Left ventricle myocardium inferior (tissue), 1 donor: ENCODE data around the gene GMPPA. TPM values are rescaled to one million over a fixed set of nuclear protein-coding genes. Genes with fewer than 3 reads are reported as not detected.

Experiments used
- DNase-seq: peaks from one replicate; pipeline ENCODE4 v3.0.0-alpha.2; 2020
- H3K27ac ChIP-seq: fragments of 200-600 bp; replicated peaks from 2 replicates; pipeline ENCODE4 v1.8.0; 2021
- H3K27me3 ChIP-seq: fragments of 200-600 bp; 2 replicates; pipeline ENCODE4 v1.8.0; 2021; ENCODE audit warnings: low read depth
- H3K36me3 ChIP-seq: fragments of 200-600 bp; 2 replicates; pipeline ENCODE4 v1.8.0; 2021
- H3K4me1 ChIP-seq: fragments of 200-600 bp; 2 replicates; pipeline ENCODE4 v1.8.0; 2021
- H3K4me3 ChIP-seq: fragments of 200-600 bp; 2 replicates; pipeline ENCODE4 v1.8.0; 2021; ENCODE audit warnings: mild to moderate bottlenecking, moderate library complexity
- H3K9me3 ChIP-seq: fragments of 200-600 bp; replicated peaks from 2 replicates; pipeline ENCODE4 v1.8.0; 2021
- intact Hi-C: fragments of 100-400 bp; cut with micrococcal nuclease; formaldehyde crosslinking; loops from one replicate; pipeline ENCODE4 v1.11.0; 2022
- total RNA-seq: library from RNA; stranded (reverse); fragmentation: NEBNext Ultra II Directional; extraction: Animal tissue kit (Norgen Biotek cat#: 25700); gene quantifications from one replicate; pipeline ENCODE4 v1.2.1, GENCODE V29; 2021
- TF ChIP-seq, protein P1 (sequence below): fragments of 200-600 bp; IDR thresholded peaks from 2 replicates; pipeline ENCODE4 v1.8.0; 2021; ENCODE audit warnings: antibody characterized with exemption, mild to moderate bottlenecking, borderline replicate concordance
- donor health status: DM: no; HTN: yes; CAD: no; lungs with severe emphysema.

The GMPPA gene
- total RNA-seq, 1 donor from 2014 or later = 22.0 TPM

DNA sequence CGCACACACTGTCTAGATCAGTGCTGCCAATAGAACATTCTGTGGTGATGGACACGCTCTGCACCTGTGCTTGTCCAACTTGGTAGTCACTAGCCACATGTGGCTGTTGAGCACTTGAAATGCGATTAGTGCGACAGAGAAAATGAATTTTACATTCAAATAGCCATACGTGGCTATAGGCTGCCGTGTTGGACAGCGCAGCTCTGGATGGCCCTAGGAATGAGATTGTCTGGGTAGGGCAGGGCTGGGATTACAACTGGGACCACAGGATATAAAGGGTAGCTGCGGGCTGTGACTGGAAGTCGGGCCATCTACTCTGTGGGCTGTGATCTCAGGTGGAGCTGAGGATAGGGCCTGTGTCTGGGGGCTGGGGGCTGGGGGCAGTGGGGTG, 20.8 kb downstream of the GMPPA start:
- intact Hi-C loops = no loop called here
- H3K27me3 ChIP-seq = peaks cover 98% of the 10 kb centered on the region
- DNase-seq = no peak

DNA sequence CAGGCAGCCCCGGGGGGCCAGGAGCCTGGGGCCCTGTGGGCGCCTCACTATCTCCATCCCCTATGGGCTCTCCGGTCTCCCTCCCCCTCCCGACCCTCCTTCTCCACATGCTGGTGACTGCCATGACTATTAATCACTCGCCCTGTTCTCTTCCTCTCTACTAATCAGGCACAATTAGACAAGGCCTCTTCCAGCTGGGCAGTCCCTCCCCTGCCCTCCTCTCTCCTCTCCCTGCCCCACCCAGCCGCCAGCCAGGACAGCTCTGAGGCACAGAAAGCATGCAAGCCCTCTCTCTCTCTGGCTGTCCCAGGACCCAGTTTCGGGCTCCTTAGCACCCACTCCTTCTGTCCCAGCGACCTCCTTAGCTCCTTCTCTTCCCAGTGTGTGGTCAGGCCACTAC, 21.4 kb downstream of the GMPPA start:
- H3K27ac ChIP-seq = no peak overlapping the region
- TF ChIP-seq, protein P1, sequence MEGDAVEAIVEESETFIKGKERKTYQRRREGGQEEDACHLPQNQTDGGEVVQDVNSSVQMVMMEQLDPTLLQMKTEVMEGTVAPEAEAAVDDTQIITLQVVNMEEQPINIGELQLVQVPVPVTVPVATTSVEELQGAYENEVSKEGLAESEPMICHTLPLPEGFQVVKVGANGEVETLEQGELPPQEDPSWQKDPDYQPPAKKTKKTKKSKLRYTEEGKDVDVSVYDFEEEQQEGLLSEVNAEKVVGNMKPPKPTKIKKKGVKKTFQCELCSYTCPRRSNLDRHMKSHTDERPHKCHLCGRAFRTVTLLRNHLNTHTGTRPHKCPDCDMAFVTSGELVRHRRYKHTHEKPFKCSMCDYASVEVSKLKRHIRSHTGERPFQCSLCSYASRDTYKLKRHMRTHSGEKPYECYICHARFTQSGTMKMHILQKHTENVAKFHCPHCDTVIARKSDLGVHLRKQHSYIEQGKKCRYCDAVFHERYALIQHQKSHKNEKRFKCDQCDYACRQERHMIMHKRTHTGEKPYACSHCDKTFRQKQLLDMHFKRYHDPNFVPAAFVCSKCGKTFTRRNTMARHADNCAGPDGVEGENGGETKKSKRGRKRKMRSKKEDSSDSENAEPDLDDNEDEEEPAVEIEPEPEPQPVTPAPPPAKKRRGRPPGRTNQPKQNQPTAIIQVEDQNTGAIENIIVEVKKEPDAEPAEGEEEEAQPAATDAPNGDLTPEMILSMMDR = no peak
- peaks cover 27% of the 10 kb centered on the region for H3K4me1 ChIP-seq
- intact Hi-C loops = loop anchor here (10.0 kb wide), 1 partner anchor 65 kb away; no protein-coding TSS in a partner anchor
- no peak for DNase-seq
- H3K27me3 ChIP-seq = peaks cover 98% of the 10 kb centered on the region
- H3K9me3 ChIP-seq = no peaks in the 10 kb centered on the region
- H3K36me3 ChIP-seq = no peaks in the 10 kb centered on the region
- no peak overlapping the region for H3K4me3 ChIP-seq

More for the DNA sequence above, 20.8 kb downstream of the GMPPA start:
- H3K27ac ChIP-seq = no peak overlapping the region
- H3K4me3 ChIP-seq = no peak overlapping the region
- H3K9me3 ChIP-seq = no peaks in the 10 kb centered on the region
- H3K4me1 ChIP-seq = peaks cover 30% of the 10 kb centered on the region
- TF ChIP-seq, protein P1 = no peak
- no peaks in the 10 kb centered on the region for H3K36me3 ChIP-seq

GRCh38 chr2:219521066-219521880, 22.6 kb downstream of the GMPPA start:
- H3K27me3 ChIP-seq = peaks cover 98% of the 10 kb centered on the region
- no peaks in the 10 kb centered on the region for H3K9me3 ChIP-seq
- no peaks in the 10 kb centered on the region for H3K36me3 ChIP-seq
- TF ChIP-seq, protein P1 = peak; percentile 68
- peaks cover 35% of the 10 kb centered on the region for H3K4me1 ChIP-seq
- intact Hi-C loops = loop anchor here (10.0 kb wide), 1 partner anchor 66 kb away; no protein-coding TSS in a partner anchor
- peak overlapping the region; percentile 47 for H3K27ac ChIP-seq
- H3K4me3 ChIP-seq = peak overlapping the region; percentile 32
- no peak for DNase-seq

DNA sequence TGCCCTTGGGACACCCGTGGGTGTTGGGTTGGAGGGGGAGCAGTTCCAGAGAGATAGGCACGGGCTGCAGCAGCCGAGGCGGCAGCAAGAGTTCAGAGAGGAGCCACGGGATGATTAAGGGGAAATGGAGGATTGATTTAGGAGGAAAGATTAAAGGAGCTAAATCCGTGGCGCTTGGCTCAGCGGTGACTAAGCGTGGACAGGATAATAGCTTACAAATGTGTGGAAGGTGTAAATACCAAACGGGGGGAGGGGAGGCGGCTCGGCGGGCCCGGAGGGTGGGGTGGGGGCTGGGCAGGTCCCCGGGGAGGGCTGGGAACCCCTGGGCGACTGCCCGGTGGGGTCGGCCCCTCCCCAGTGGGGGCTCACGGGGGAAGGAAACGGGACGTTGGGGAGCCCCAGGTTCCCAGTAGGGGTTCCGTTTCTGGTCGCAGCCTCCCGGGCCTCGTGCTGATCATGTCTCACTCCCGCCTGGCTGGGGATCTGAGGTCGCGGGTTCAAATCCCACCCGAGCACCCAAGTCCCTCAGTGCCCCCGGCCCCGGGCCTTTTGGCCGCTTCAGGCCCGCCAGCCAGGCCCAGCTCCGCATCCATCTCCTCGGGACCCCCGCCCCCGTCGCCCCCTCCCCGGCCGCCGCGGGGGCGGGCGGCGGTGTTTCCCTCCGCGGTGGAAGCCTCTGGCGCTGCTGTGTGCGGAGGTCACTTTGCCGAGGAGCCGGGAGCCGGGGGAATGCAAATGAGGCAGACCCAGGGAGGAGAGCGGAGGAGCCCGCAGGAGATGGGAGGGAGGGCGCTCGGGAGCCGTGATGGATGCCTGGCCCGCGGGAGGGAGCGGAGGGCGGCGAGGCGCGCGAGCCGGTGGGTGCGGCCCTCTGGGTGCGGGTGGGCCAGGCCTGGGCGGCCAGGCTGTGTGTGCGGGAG, 23.7 kb downstream of the GMPPA start:
- H3K27ac ChIP-seq = peak overlapping the region; percentile 47
- H3K9me3 ChIP-seq = no peaks in the 10 kb centered on the region
- H3K36me3 ChIP-seq = no peaks in the 10 kb centered on the region
- TF ChIP-seq, protein P1 = no peak
- H3K27me3 ChIP-seq = peaks cover 98% of the 10 kb centered on the region
- intact Hi-C loops = loop anchor here (10.0 kb wide), 1 partner anchor 68 kb away; no protein-coding TSS in a partner anchor
- H3K4me1 ChIP-seq = peaks cover 46% of the 10 kb centered on the region
- H3K4me3 ChIP-seq = peak overlapping the region; percentile 49
- DNase-seq = no peak

DNA sequence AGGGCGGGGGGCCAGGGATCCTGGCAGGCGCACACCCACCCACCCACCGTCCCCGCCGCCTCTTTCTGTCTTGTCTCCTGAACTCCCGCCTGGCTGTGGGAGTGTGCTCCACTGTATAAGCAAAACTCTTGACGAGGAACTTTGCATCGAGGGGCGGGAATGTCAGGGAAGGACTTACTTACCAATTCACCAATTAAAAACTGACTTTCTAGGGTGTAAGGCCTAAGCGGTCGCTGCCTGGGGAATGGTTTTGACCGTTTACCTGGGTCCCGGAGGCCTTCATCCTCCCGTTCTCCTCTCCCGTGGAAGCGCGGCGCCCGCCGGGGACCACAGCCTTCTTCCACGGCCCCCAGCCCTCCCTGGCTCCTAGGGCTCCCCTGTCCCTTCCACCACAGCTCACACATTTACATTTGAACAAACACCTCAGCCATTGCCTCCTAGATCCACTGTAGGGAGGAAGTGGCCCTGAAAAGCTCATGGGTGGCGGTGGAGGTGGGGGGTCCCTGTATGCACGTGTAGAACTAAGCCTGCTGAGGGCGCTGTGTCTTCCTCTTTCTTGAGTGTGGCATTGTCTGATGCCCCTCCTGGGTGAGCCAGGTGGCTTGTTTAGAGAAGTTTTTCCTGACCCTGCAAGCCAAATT, 24.5 kb downstream of the GMPPA start:
- TF ChIP-seq, protein P1 = no peak
- Histone ChIP-seq H3K4me1 (peaks cover 47% of the 10 kb centered on the region), H3K4me3 (peak overlapping the region; percentile 49), H3K9me3 (no peaks in the 10 kb centered on the region), H3K27ac (no peak overlapping the region), H3K36me3 (no peaks in the 10 kb centered on the region), H3K27me3 (peaks cover 98% of the 10 kb centered on the region)
- intact Hi-C loops = loop anchor here (10.0 kb wide), 1 partner anchor 68 kb away; no protein-coding TSS in a partner anchor
- no peak for DNase-seq
